Ammon's horn (tissue), 1 donor: ENCODE results near the gene TRIM71.
"Not testable (repeated sequence)": the region's sequence is repeated elsewhere in the genome, so short reads cannot be mapped to it uniquely, and the experiment has no call there.

ENCODE experiments used
- DNase-seq: peaks from one replicate; pipeline ENCODE4 v3.0.0-alpha.2; 2016; ENCODE audit warnings: low spot score

The TRIM71 gene

GRCh38 chr3:32890420-32891276, 72.9 kb downstream of the TRIM71 start:
- DNase-seq: no peak

GRCh38 chr3:32891365-32891764, 73.6 kb downstream of the TRIM71 start:
- no peak for DNase-seq

GRCh38 chr3:32892625-32893598, 75.1 kb downstream of the TRIM71 start:
- no peak for DNase-seq

- DNase-seq: no peak
Observed at GRCh38 chr3:32894977-32895376, 77.2 kb downstream of the TRIM71 start.

- DNase-seq: no peak
Observed at GRCh38 chr3:32895701-32896100, 77.9 kb downstream of the TRIM71 start.

GRCh38 chr3:32896143-32896542, 78.3 kb downstream of the TRIM71 start:
- no peak for DNase-seq

- no peak for DNase-seq
Observed at GRCh38 chr3:32897001-32897601, 79.3 kb downstream of the TRIM71 start.

- DNase-seq: no peak
Observed at GRCh38 chr3:32897981-32898623, 80.3 kb downstream of the TRIM71 start.

- no peak for DNase-seq
Observed at GRCh38 chr3:32899265-32899664, 81.5 kb downstream of the TRIM71 start.

- no peak for DNase-seq
Observed at GRCh38 chr3:32901005-32901932, 83.5 kb downstream of the TRIM71 start.

GRCh38 chr3:32902887-32903371, 85.1 kb downstream of the TRIM71 start:
- not testable (repeated sequence) for DNase-seq

- no peak for DNase-seq
Observed at GRCh38 chr3:32903953-32904352, 86.2 kb downstream of the TRIM71 start.

- no peak for DNase-seq
Observed at GRCh38 chr3:32909999-32910398, 92.2 kb downstream of the TRIM71 start.

- no peak for DNase-seq
Observed at GRCh38 chr3:32910954-32911353, 93.2 kb downstream of the TRIM71 start.

GRCh38 chr3:32912046-32912445, 94.2 kb downstream of the TRIM71 start:
- DNase-seq: no peak

- no peak for DNase-seq
Observed at GRCh38 chr3:32913790-32914446, 96.1 kb downstream of the TRIM71 start.

- DNase-seq: no peak
Observed at GRCh38 chr3:32919920-32920319, 102.1 kb downstream of the TRIM71 start.

- no peak for DNase-seq
Observed at GRCh38 chr3:32922078-32922477, 104.3 kb downstream of the TRIM71 start.

GRCh38 chr3:32930161-32930560, 112.4 kb downstream of the TRIM71 start:
- no peak for DNase-seq

GRCh38 chr3:32931273-32931672, 113.5 kb downstream of the TRIM71 start:
- not testable (repeated sequence) for DNase-seq
